Cardiac septum (tissue), 1 donor: ENCODE data around the gene TMEM178B. TPM values are rescaled to one million over a fixed set of nuclear protein-coding genes. Genes with fewer than 3 reads are reported as not detected.
"Not testable (repeated sequence)": the region's sequence is repeated elsewhere in the genome, so short reads cannot be mapped to it uniquely, and the experiment has no call there.

Experiments
- DNase-seq: peaks from one replicate; pipeline ENCODE4 v3.0.0-alpha.2; 2020; ENCODE audit warnings: low spot score
- intact Hi-C: fragments of 100-400 bp; cut with DNase I; formaldehyde crosslinking; loops from one replicate; pipeline ENCODE4 v1.14.0; 2022
- total RNA-seq: library from RNA; stranded (reverse); fragmentation: NEBNext Ultra II Directional; extraction: Animal tissue kit (Norgen Biotek cat#: 25700); gene quantifications from one replicate; pipeline ENCODE4 v1.2.1, GENCODE V29; 2021
- donor health status: DM: no; HTN: no; CAD: no.

TMEM178B gene
- total RNA-seq, 1 donor from 2014 or later: 15.2 TPM

DNA sequence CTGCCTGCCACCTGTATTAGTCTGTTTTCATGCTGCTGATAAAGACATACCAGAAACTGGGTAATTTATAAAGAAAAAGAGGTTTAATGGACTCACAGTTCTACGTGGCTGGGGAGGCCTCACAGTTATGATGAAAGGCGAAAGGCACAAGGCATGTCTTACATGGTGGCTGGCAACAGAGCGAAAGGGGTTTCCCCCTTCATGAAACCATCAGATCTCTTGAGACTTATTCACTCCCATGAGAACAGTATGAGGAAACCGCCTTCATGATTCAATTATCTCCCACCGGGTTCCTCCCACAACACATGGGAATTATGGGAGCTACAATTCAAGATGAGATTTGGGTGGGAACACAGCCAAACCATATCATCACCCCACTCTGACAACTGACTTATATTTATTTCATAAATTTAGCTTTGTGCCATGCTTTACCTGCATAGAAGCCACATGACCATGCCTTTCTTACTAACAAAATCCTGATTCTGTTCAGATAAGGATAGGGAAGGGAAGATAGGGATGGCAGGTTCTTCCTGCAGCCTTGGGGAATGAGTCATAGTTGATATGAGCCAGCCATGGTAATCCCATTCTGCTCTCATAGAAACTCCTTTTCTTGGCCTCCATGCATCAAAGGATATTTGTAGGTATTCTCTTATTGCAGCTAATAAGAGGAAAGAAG is 286.0 kb downstream of the TMEM178B start:
- intact Hi-C loops: no loop called here
- no peak for DNase-seq

DNA sequence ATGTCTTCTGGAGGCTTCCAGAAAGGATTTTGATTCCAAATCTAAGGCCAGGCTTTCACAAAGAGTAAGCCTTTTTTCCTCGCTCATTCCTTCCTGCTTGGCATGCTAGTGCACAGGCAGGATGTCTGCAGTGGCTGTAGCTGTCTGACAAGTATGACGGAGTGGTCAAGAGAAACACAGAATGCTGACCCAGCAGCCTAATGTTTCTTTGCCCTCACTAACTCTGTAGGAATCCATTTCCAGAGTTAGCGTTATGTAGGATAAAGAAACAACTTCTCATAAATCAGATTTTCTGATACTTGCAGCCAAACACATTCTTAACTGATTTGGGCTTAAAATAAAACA is 286.5 kb downstream of the TMEM178B start:
- intact Hi-C loops: no loop called here
- no peak for DNase-seq

GRCh38 chr7:141360803-141361202 is 286.9 kb downstream of the TMEM178B start:
- no peak for DNase-seq
- intact Hi-C loops: no loop called here

- intact Hi-C loops: no loop called here
- DNase-seq: no peak
Observed at GRCh38 chr7:141361479-141361878, 287.6 kb downstream of the TMEM178B start.

- intact Hi-C loops: no loop called here
- no peak for DNase-seq
Observed at GRCh38 chr7:141361960-141362359, 288.1 kb downstream of the TMEM178B start.

- intact Hi-C loops: no loop called here
- no peak for DNase-seq
Observed at GRCh38 chr7:141362580-141363435, 288.9 kb downstream of the TMEM178B start.

GRCh38 chr7:141363748-141364147 is 289.9 kb downstream of the TMEM178B start:
- intact Hi-C loops: no loop called here
- no peak for DNase-seq

DNA sequence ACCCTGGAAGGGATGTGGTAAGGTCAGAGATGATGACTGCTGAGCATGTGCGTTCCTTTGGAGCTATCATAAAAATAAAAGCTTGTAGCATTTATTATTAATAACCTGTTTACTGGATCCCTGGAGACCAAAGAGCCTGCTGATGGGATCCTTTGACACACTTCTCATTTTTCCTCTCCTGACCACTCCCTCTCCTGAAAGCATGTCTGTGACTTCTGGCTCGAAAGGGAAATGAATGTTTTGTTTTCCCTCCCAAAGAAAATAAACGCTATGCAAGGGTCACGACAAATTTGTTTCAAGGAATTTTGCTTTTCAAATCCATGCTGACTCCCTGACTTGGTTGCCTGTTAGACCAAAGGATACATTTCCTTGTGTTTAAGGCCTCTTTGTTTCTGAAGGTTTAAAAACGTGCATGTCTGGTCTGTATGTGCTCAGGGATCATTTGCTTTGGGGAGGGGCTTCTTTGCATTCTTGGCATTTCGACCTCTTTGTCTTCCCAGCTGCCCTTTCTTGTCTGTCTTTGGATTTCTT is 292.3 kb downstream of the TMEM178B start:
- no peak for DNase-seq
- intact Hi-C loops: loop anchor here (5.0 kb wide), 1 partner anchor 64 kb away; no protein-coding TSS in a partner anchor

- no peak for DNase-seq
- intact Hi-C loops: loop anchor here (5.0 kb wide), 1 partner anchor 67 kb away; no protein-coding TSS in a partner anchor
Observed at GRCh38 chr7:141369422-141369821, 295.6 kb downstream of the TMEM178B start.

DNA sequence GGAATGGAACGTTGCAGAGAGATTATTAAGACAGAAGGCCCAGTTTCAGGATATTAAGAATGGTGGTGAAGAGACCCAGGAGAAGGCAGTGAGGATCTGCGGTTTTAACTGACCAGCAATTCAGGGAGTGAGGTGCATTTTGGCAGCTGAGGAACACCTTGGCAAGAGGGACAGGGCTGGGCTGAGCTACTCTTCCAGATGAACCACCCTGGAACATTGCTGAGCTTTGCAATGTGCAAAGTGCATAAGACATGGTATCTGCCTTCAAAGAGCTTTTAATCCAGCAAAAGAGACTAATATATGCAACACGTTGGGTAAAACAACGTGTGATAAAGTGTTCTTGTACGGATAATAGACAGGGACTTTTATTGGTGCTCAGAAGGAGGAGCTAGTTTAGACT is 296.3 kb downstream of the TMEM178B start:
- intact Hi-C loops: no loop called here
- DNase-seq: no peak

GRCh38 chr7:141370650-141371049 is 296.8 kb downstream of the TMEM178B start:
- intact Hi-C loops: no loop called here
- DNase-seq: no peak

- DNase-seq: no peak
- intact Hi-C loops: no loop called here
Observed at GRCh38 chr7:141374425-141374824, 300.6 kb downstream of the TMEM178B start.

DNA sequence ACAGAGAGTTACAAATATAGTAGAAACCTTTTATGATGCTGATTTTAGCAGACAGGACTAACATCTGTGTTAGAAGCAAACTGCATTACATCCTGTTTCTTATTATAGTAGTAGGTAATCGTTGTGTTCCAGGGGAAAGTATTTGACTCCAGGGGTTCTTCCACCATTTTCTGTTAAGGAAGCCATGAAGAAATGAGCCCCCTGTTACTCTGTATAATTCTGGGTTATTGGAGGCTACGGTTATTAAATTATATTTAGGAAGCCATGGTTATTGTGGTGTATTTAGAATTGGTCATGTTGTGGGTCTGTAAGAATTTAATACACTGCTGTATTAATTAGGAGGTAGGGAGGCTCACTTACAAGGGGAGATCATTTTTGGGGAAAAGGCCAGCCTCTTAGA is 301.6 kb downstream of the TMEM178B start:
- DNase-seq: no peak
- intact Hi-C loops: no loop called here

DNA sequence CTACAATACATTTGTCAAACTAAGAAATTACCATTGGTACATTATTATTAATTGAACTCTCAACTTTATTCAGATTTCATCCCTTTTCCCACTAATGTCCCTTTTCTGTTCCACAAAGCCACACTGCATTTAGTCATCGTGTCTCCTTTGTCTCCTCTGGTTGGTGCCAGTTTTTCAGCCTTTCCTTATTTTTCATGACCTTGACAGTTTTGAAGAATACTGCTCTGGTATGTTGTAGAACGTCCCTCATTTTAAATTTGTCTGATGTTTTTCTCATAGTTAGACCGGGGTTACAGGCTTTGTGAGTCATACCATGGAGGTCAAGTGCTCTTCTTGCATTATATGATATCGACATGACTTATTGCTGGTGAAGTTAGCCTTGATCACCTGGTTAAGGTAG is 304.0 kb downstream of the TMEM178B start:
- intact Hi-C loops: no loop called here
- no peak for DNase-seq

DNA sequence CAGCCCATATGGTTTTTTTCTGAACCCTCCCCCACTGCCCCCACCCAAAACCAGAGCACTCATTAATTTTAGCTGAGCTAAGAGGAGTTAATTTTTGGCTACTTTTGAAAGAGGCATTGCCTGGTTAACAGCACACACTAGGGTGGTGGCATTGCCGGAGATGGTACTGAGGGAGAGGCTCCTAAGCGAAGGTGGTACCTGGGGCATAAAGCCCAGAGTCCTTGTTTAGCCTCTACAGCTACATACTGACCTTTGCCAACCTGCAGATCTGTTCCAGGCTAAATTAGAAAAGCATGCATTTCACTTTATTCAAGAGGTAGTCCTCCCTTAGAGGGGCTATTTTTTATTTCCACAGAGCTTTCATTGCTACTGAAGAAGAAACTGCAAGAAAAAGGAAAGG is 304.5 kb downstream of the TMEM178B start:
- no peak for DNase-seq

GRCh38 chr7:141381794-141382427 is 308.0 kb downstream of the TMEM178B start:
- intact Hi-C loops: no loop called here
- DNase-seq: no peak

More for the DNA sequence above, 304.5 kb downstream of the TMEM178B start:
- intact Hi-C loops: no loop called here

DNA sequence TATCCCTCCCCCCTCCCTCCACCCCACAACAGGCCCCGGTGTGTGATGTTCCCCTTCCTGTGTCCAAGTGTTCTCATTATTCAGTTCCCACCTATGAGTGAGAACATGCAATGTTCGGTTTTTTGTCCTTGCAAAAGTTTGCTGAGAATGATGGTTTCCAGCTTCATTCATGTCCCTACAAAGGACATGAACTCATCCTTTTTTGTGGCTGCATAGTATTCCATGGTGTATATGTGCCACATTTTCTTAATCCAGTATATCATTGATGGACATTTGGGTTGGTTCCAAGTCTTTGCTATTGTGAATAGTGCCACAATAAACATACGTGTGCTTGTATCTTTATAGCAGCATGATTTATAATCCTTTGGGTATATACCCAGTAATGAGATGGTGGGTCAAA is 309.5 kb downstream of the TMEM178B start:
- DNase-seq, intact Hi-C loops: not testable (repeated sequence)

GRCh38 chr7:141386881-141387280 is 313.0 kb downstream of the TMEM178B start:
- intact Hi-C loops: no loop called here
- DNase-seq: no peak

DNA sequence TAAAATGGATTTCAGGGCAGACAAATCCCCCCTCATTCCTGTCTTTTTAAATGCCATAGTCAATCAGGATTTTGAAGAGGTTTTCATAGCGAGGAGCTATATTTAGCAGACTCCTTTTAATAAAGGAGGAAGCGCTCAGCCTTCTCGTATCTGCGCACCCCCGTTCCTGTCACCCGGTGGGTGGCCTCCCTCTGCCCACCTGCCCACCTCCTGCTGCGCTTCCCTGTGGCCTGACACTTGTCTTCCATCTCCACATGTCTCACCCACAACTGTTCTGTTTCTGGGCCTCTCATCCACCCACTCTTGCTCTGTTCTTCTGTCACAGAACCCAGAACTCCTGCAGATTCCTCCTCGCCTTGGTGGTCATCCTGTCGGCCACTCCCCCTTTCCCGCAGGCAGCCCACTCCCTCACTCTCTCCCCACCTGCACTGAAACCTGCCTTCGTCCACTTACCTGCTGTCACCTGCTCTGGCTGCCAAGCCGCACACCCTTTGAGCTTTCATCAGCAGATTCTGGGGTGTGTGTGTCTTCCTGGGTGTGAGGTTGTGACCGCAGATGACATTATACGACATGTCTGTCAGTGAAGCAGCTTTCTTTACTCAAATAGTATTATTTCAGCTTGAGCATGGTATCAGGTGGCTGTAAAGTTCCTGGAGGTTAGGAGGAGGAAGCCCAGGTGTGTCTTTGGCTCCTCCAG is 313.8 kb downstream of the TMEM178B start:
- DNase-seq: no peak
- intact Hi-C loops: no loop called here
